GM12872 (cell line): ENCODE results near the gene MCAM.

ENCODE experiments used
- CTCF ChIP-seq: IDR thresholded peaks from 3 replicates; pipeline ENCODE4 v1.5.1; 2011; ENCODE audit warnings: low read depth, mild to moderate bottlenecking, low read length, moderate library complexity; ENCODE audit not compliant: insufficient read depth

The MCAM gene

GRCh38 chr11:119266063-119266462, 50.9 kb downstream of the MCAM start:
- no peak for TF ChIP-seq CTCF

GRCh38 chr11:119263352-119263940, 53.5 kb downstream of the MCAM start:
- TF ChIP-seq CTCF, result no peak

GRCh38 chr11:119262668-119263351, 54.1 kb downstream of the MCAM start:
- no peak for TF ChIP-seq CTCF

GRCh38 chr11:119258983-119259382, 57.9 kb downstream of the MCAM start:
- no peak for TF ChIP-seq CTCF
